T47D (cell line): ENCODE results near the gene ZFP36L1.

Experiments used
- DNase-seq, 2 experiments: peaks; one replicate each; pipeline versions ENCODE4 v3.0.0 to v3.0.0-alpha.2; 2011 to 2012; ENCODE audit warnings: low read depth in 1 of 2, low spot score in 1 of 2
- JUND ChIP-seq: IDR thresholded peaks from 2 replicates; pipeline ENCODE4 v1.6.1; 2012; ENCODE audit warnings: low read depth
- in situ Hi-C: cut with HindIII; loops from 2 replicates; pipeline ENCODE4 v1.10.0; 2016; ENCODE audit warnings: low sequenced_read_pairs, low pct_unique_long_range_greater_than_20kb

The ZFP36L1 gene

GRCh38 chr14:68792979-68793733 lies at the start of gene ZFP36L1:
Gene ZFP36L1, minus strand, starts transcription at chr14:68793067. Its CDS starts 129 bp downstream, at chr14:68792938.
- peak; percentile 85 to 97 for DNase-seq
- no peak; the same call in 1 of the 2 replicates for TF ChIP-seq JUND
- in situ Hi-C loops = no loop called here

GRCh38 chr14:68842298-68842697 lies 49.4 kb upstream of the ZFP36L1 start:
- DNase-seq = no peak
- TF ChIP-seq JUND = no peak
- in situ Hi-C loops = no loop called here

- in situ Hi-C loops = no loop called here
- TF ChIP-seq JUND = no peak
- DNase-seq = no peak
Measured at GRCh38 chr14:68841016-68841809, 48.3 kb upstream of the ZFP36L1 start.

- DNase-seq = no peak
- no peak for TF ChIP-seq JUND
- in situ Hi-C loops = no loop called here
Measured at GRCh38 chr14:68840454-68840853, 47.6 kb upstream of the ZFP36L1 start.

GRCh38 chr14:68836082-68836481 lies 43.2 kb upstream of the ZFP36L1 start:
- no peak for DNase-seq
- in situ Hi-C loops = no loop called here
- no peak for TF ChIP-seq JUND

GRCh38 chr14:68834816-68835215 lies 41.9 kb upstream of the ZFP36L1 start:
- no peak for DNase-seq
- no peak for TF ChIP-seq JUND
- in situ Hi-C loops = no loop called here

- in situ Hi-C loops = no loop called here
- no peak for TF ChIP-seq JUND
Measured at GRCh38 chr14:68828698-68829097, 35.8 kb upstream of the ZFP36L1 start.

GRCh38 chr14:68825729-68826128 lies 32.9 kb upstream of the ZFP36L1 start:
- no peak for DNase-seq
- no peak for TF ChIP-seq JUND
- in situ Hi-C loops = no loop called here

More at GRCh38 chr14:68828698-68829097, 35.8 kb upstream of the ZFP36L1 start:
- DNase-seq = no peak

GRCh38 chr14:68824517-68825347 lies 31.9 kb upstream of the ZFP36L1 start:
- in situ Hi-C loops = no loop called here
- peak; percentile 72 to 92 for DNase-seq
- TF ChIP-seq JUND = no peak

- no peak for TF ChIP-seq JUND
- DNase-seq = no peak
- in situ Hi-C loops = no loop called here
Measured at GRCh38 chr14:68824207-68824516, 31.3 kb upstream of the ZFP36L1 start.

- in situ Hi-C loops = no loop called here
- no peak for TF ChIP-seq JUND
- no peak for DNase-seq
Measured at GRCh38 chr14:68823434-68824206, 30.8 kb upstream of the ZFP36L1 start.

- no peak for TF ChIP-seq JUND
- no peak for DNase-seq
- in situ Hi-C loops = no loop called here
Measured at GRCh38 chr14:68822926-68823325, 30.1 kb upstream of the ZFP36L1 start.
